SH-SY5Y (cell line): Measurements from ENCODE around the gene MOB1B.

Source experiments
- GATA2 ChIP-seq: IDR thresholded peaks from 2 replicates; pipeline ENCODE4 v1.6.1; 2011; ENCODE audit warnings: mild to moderate bottlenecking, low read depth, low read length
- GATA3 ChIP-seq: IDR thresholded peaks from 2 replicates; pipeline ENCODE4 v1.6.1; 2011; ENCODE audit warnings: low read depth, mild to moderate bottlenecking, low read length, moderate library complexity

GRCh38 chr4:70997036-70997435, 94.9 kb downstream of the MOB1B start:
- no peak for TF ChIP-seq GATA2
- no peak for TF ChIP-seq GATA3
